Muscle of leg (tissue), 16 donors: ENCODE measurements around the gene CPNE5. TPM values are rescaled to one million over a fixed set of nuclear protein-coding genes. Genes with fewer than 3 reads are reported as not detected.

Source experiments
- DNase-seq: peaks from one replicate; pipeline ENCODE4 v3.0.0; 2013
- H3K27ac ChIP-seq: one replicate; pipeline ENCODE4 v1.5.1; 2013; ENCODE audit warnings: mild to moderate bottlenecking, low read length, control low read depth
- H3K27me3 ChIP-seq: one replicate; pipeline ENCODE4 v1.6.1; 2013; ENCODE audit warnings: low read length; ENCODE audit not compliant: control insufficient read depth, insufficient read depth
- H3K36me3 ChIP-seq: one replicate; pipeline ENCODE4 v1.6.1; 2013; ENCODE audit warnings: low read length; ENCODE audit not compliant: control insufficient read depth, insufficient read depth
- H3K4me1 ChIP-seq: one replicate; pipeline ENCODE4 v1.6.1; 2013; ENCODE audit warnings: low read length; ENCODE audit not compliant: control insufficient read depth, insufficient read depth
- H3K4me3 ChIP-seq: one replicate; pipeline ENCODE4 v1.5.1; 2013; ENCODE audit warnings: low read length, control low read depth
- H3K9me3 ChIP-seq: replicated peaks from 2 replicates; pipeline ENCODE4 v1.6.1; 2013; ENCODE audit warnings: low read depth, low read length; ENCODE audit not compliant: control insufficient read depth
- WGBS: methylation state at CpG from one replicate; pipeline ENCODE4 v1.1.5; 2013; ENCODE audit warnings: missing lambda C conversion rate; ENCODE audit not compliant: insufficient coverage; 5-methylcytosine and 5-hydroxymethylcytosine counted together
- long read RNA-seq, 11 donors: transcript quantifications; one replicate each; lab custom pipeline, GENCODE V29; 2026
- polyA plus RNA-seq, 8 donors: library from polyadenylated mRNA; unstranded; fragments of 120-200 nt; gene quantifications; one replicate each; pipeline versions ENCODE4 v1.2.1 to v1.2.3, GENCODE V29; 2013; ENCODE audit warnings: inconsistent platforms in 1 of 8, low replicate concordance in 1 of 8; ENCODE audit not compliant: insufficient read length in 8 of 8, insufficient read depth in 1 of 8
- total RNA-seq: library from RNA; stranded (reverse); fragments of 120-200 nt; gene quantifications from one replicate; pipeline ENCODE4 v1.2.4, GENCODE V29; 2013

Gene CPNE5
- 4.9 TPM for total RNA-seq
- polyA plus RNA-seq: 10 to 100 TPM in 3 of 8 donors, 1 to 10 TPM in 5; 6.9 to 17.8 (median 8.8) TPM
- long read RNA-seq, donor 1, partial matches to known transcripts: 0 of 1 reads
- long read RNA-seq, donor 1, other reads (novel, unspliced or antisense): 0 of 1 reads
- long read RNA-seq, donor 2: 0 reads
- long read RNA-seq, donor 3, partial matches to known transcripts: 0 of 1 reads
- long read RNA-seq, donor 3, other reads (novel, unspliced or antisense): 0 of 1 reads
- long read RNA-seq, donor 4, partial matches to known transcripts: 0 of 2 reads
- long read RNA-seq, donor 4, other reads (novel, unspliced or antisense): 0 of 2 reads
- long read RNA-seq, donor 5: 0 reads
- long read RNA-seq, donor 6: 0 reads
- long read RNA-seq, donor 7, partial matches to known transcripts: 0 of 1 reads
- long read RNA-seq, donor 7, other reads (novel, unspliced or antisense): 0 of 1 reads
- long read RNA-seq, donor 8: 0 reads
- long read RNA-seq, donor 9: 0 reads
- long read RNA-seq, donor 10: 0 reads
- long read RNA-seq, donor 11: 0 reads

GRCh38 chr6:36838896-36839748 is at the start of gene CPNE5:
CPNE5 (minus strand) TSS chr6:36839444; CDS start chr6:36839377, 67 bp downstream.
- peaks cover 79% of the 10 kb centered on the region for H3K4me1 ChIP-seq
- no peaks in the 10 kb centered on the region for H3K9me3 ChIP-seq
- no peak for DNase-seq
- peak within 1 kb of the TSS; percentile 64 for H3K4me3 ChIP-seq
- peak within 1 kb of the TSS; percentile 81 for H3K27ac ChIP-seq
- no peaks in the 10 kb centered on the region for H3K36me3 ChIP-seq
- peaks cover 20% of the 10 kb centered on the region for H3K27me3 ChIP-seq
- WGBS: 4% methylated on average over 25 of the region's 57 CpGs

- peaks cover 8% of the 10 kb centered on the region for H3K4me1 ChIP-seq
- no peak overlapping the region for H3K27ac ChIP-seq
- 92% methylated on average over 4 of the region's 7 CpGs for WGBS
- no peak overlapping the region for H3K4me3 ChIP-seq
- H3K9me3 ChIP-seq: no peaks in the 10 kb centered on the region
- no peaks in the 10 kb centered on the region for H3K27me3 ChIP-seq
- no peak for DNase-seq
- peaks cover 5% of the 10 kb centered on the region for H3K36me3 ChIP-seq
Measured at GRCh38 chr6:36888115-36888643, 48.9 kb upstream of the CPNE5 start.

DNA sequence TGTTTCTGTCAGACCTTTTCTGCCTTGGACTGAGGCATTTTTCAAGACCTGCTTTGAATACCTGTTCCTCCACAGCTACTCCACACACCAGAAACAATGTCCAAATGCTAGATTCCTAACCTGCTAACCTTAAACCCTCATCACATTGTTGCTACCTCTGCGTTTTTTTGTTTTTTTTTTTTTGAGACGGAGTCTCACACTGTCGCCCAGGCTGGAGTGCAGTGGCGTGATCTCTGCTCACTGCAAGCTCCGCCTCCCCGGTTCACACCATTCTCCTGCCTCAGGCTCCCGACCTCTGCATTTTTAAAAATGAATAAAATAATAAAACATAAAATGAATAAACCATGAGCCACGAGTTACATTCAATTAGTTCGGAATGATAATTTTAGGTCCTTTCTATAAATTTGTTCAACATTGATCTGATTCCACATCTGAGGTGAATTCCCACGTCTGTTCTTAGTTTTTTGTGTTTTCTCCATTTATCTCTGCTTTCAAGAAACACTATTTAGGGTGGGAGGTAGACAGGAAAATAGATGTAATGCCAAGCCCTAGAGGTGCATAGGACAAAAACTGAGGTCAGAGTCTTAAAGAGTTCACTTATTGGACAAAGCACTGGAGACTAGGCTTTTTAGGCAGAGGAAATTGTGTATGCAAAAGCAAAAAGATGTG is 47.8 kb upstream of the CPNE5 start:
- Histone ChIP-seq H3K4me1 (peaks cover 8% of the 10 kb centered on the region), H3K4me3 (peak overlapping the region; percentile 5), H3K27me3 (no peaks in the 10 kb centered on the region), H3K36me3 (peaks cover 2% of the 10 kb centered on the region), H3K27ac (peak overlapping the region; percentile 94), H3K9me3 (no peaks in the 10 kb centered on the region)
- DNase-seq: no peak
- WGBS: no CpG with 5 or more reads among the region's 10 CpGs

DNA sequence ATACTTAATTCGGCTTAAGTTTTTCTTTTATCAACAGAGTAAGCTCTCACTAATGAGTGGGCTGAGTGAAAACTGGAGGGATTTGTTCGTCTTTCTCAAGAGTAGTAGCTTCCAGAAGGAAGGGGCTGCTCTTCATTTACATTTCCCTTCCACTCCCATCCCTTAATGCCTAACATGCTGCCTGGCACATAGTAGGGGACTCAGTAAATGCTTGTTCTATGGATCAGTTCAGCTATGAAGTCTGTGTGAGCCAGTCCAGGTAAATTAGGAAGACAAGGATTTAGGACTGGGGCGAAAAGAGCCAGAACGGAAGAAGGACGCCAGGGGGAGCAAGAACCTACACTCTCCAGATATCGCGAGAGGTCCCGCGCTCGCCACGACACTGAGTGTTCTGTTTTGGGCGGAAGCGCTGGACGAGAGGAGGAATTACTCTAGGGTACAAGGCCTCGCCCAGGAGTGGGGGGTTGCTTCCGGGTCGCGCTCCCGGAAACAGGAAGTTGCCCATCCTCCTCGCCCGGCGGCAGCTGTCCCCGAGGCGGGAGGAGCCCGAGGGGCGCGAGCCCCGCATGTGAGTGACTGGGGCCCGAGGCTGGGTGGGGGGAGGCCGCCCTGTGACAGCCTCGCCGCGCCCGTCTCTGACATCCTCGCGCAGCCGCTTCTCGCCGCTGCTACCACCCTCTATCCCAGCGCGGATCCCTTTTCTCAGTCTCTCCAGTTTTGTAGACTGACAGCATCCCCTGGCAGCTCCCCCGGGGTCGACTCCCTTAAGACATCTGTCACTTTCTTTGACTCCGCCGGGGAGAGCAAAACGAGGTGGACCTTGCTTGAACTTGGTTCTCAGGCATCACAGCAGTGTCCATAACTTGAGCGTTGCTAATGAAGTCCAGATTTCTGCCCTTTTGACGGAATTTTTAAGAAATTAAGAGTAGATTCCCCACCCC is 46.5 kb upstream of the CPNE5 start, which contains the start of gene C6orf89:
C6orf89 (plus strand) TSS at position 492 of the 941 bp plus-strand sequence. CDS start 13,493 bp downstream, outside the sequence.
- peak; percentile 99 for DNase-seq
- H3K36me3 ChIP-seq: no peaks in the 10 kb centered on the region
- H3K27me3 ChIP-seq: no peaks in the 10 kb centered on the region
- peak within 1 kb of the TSS; percentile 87 for H3K4me3 ChIP-seq
- 0% methylated on average over 34 of the region's 48 CpGs for WGBS
- no peaks in the 10 kb centered on the region for H3K9me3 ChIP-seq
- H3K27ac ChIP-seq: peak within 1 kb of the TSS; percentile 94
- H3K4me1 ChIP-seq: peaks cover 8% of the 10 kb centered on the region

- no peak overlapping the region for H3K27ac ChIP-seq
- no peak overlapping the region for H3K4me3 ChIP-seq
- WGBS: no CpG with 5 or more reads among the region's 3 CpGs
- H3K4me1 ChIP-seq: peaks cover 8% of the 10 kb centered on the region
- no peaks in the 10 kb centered on the region for H3K27me3 ChIP-seq
- no peaks in the 10 kb centered on the region for H3K9me3 ChIP-seq
- no peak for DNase-seq
- H3K36me3 ChIP-seq: no peaks in the 10 kb centered on the region
Measured at GRCh38 chr6:36884610-36885009, 45.4 kb upstream of the CPNE5 start.

GRCh38 chr6:36875250-36875633 is 36.0 kb upstream of the CPNE5 start:
- 36% methylated on average over 5 of the region's 6 CpGs for WGBS
- Histone ChIP-seq H3K9me3 (no peaks in the 10 kb centered on the region), H3K36me3 (peaks cover 9% of the 10 kb centered on the region), H3K27me3 (peaks cover 3% of the 10 kb centered on the region), H3K4me3 (peak overlapping the region; percentile 79), H3K27ac (peak overlapping the region; percentile 96), H3K4me1 (peaks cover 12% of the 10 kb centered on the region)
- no peak for DNase-seq

- Histone ChIP-seq H3K27ac (peak within 1 kb of the TSS; percentile 96), H3K27me3 (peaks cover 3% of the 10 kb centered on the region), H3K4me3 (peak within 1 kb of the TSS; percentile 79), H3K36me3 (peaks cover 11% of the 10 kb centered on the region), H3K4me1 (peaks cover 12% of the 10 kb centered on the region), H3K9me3 (no peaks in the 10 kb centered on the region)
- under 1% methylated on average over 48 of the region's 54 CpGs for WGBS
- peak; percentile 97 for DNase-seq
Measured at GRCh38 chr6:36874443-36875249, 35.4 kb upstream of the CPNE5 start, which contains the start of gene PPIL1. PPIL1 (minus strand) TSS chr6:36874803; CDS start chr6:36874772, 31 bp downstream.

- Histone ChIP-seq H3K9me3 (no peaks in the 10 kb centered on the region), H3K36me3 (peaks cover 14% of the 10 kb centered on the region), H3K27ac (peak overlapping the region; percentile 96), H3K4me1 (peaks cover 12% of the 10 kb centered on the region), H3K4me3 (peak overlapping the region; percentile 79), H3K27me3 (peaks cover 2% of the 10 kb centered on the region)
- WGBS: 14% methylated on average over 2 of the region's 11 CpGs
- DNase-seq: no peak
Measured at GRCh38 chr6:36873612-36874442, 34.6 kb upstream of the CPNE5 start.
